NCI-H460 (cell line): ENCODE results near the gene TSPAN18. TPM values are rescaled to one million over a fixed set of nuclear protein-coding genes. Genes with fewer than 3 reads are reported as not detected.
A peak's percentile ranks its signal among the peaks of the same experiment; 100 is the strongest.

ENCODE experiments used
- DNase-seq: peaks from one replicate; pipeline ENCODE4 v3.0.0-alpha.2; 2016; ENCODE audit warnings: low read depth; ENCODE audit errors: extremely low read depth
- total RNA-seq: library from RNA; depleted of rRNA; stranded (reverse); fragments of >200 nt; shearing (Covaris generic); gene quantifications from 2 replicates; pipeline ENCODE4 v1.2.3, GENCODE V29; 2014

The TSPAN18 gene
- total RNA-seq, 1 experiment from 2014 or later, result not detected

DNA sequence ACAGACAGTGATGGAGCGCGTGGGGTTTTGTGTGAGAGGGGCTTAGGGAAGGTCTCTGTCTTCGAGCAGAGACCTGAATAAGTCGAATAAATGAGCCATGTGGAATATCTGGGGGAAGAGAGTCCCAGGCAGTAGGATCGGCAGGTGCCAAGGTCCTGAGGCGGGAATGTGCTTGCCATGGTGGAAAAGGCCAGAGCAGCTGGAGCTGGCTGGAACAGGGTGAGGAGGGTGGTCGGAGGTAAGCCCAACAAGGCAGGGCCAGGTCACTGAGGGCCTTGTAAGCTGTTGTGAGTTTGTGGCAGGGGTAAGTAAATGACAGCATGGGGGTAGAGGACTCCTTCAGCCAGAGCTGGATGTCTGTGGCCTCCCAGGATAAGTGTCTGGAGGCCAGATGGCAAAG, 152.7 kb downstream of the TSPAN18 start:
- no peak for DNase-seq

DNA sequence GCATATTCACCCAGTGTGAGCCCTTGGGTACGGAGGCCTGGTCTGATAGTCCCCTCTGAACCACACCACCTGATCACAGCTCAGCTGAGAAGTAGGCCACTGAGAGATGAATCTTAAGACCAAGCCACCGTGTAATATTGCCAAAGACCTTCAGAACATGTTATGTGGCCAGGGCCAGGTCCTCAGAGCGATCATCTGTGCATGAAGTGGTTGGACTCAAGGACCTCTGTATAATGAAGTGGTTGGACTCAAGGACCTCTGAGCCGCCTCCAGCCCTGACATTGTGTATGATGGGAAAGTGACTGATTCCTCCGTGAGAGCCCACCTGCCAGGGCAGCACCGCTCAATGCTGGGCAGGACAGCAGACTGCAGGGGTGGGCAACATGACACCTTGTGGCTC, 153.7 kb downstream of the TSPAN18 start:
- no peak for DNase-seq

GRCh38 chr11:44880953-44881352, 154.2 kb downstream of the TSPAN18 start:
- DNase-seq, result no peak

DNA sequence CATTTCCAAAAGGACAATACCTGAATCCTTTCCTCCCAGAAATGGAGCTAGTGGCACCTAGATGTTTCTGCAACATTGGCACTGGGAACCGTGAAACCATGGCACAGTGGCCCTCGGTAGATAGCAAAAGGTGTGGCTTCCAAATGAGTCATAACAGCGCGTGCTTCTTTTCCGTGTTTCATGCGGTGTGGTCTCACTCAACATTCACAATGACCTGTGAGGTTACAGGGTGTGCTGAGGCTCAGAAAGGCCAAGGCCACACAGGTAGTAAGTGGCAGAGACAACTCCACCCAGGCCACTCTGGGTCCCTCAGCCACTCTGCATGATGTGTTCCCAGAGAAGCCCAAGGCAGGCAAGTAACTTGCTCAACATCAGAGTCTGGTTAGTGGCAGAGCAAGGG, 156.5 kb downstream of the TSPAN18 start:
- no peak for DNase-seq

DNA sequence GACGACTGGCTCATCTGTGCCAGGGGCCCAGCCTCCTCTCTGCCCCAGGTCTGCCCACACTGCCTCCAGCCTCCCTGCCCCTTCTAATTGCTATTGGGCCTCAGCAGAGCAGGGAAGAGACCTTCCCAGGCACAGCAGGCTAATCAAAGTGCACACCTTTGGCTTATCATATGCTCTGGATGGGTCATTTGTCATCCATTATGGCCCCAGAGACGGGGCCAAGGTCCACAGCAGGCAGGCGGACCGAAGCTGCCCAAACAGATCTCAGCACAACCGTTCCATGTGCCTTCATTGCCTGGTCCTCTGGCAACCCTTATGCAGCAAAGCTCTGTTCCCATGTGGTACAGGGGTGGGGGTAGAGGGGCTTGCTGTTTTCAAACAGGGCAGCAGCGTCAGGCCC, 157.3 kb downstream of the TSPAN18 start:
- no peak for DNase-seq

DNA sequence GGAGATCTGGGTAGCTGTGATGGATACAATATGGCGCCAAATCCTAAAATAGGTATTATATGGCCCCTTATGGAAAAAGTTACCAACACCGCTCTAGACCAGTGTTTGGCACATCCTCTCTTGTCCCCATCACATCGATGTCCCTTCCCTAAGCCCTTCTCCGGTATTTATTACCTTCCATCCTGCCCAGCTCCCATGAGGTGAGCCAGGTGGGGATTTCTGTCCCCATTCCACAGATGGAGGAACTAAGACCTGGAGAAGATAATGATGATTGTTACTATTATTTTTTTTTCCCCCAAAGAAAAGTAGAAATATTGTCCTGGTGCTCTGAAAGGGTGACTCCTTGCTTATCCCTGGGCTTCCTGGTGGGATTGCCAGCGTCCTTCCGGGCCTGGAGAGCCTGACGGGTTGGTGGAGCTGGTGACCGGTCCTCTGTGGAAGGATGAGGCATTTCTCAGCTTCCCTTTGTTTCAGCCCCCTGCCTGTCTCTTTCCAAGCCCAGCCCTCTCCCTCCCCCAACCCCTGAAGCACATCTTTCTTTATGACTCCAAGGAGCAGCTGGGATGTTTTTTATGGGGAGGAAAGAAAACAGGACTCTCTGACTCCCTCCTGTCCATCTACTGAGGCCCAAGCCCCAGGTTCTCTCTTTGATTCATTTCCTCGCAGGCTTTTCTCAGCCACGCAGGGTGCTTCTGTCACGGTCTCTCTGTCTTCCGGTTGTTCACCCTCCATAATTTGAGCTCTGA, 158.5 kb downstream of the TSPAN18 start:
- DNase-seq, result no peak

DNA sequence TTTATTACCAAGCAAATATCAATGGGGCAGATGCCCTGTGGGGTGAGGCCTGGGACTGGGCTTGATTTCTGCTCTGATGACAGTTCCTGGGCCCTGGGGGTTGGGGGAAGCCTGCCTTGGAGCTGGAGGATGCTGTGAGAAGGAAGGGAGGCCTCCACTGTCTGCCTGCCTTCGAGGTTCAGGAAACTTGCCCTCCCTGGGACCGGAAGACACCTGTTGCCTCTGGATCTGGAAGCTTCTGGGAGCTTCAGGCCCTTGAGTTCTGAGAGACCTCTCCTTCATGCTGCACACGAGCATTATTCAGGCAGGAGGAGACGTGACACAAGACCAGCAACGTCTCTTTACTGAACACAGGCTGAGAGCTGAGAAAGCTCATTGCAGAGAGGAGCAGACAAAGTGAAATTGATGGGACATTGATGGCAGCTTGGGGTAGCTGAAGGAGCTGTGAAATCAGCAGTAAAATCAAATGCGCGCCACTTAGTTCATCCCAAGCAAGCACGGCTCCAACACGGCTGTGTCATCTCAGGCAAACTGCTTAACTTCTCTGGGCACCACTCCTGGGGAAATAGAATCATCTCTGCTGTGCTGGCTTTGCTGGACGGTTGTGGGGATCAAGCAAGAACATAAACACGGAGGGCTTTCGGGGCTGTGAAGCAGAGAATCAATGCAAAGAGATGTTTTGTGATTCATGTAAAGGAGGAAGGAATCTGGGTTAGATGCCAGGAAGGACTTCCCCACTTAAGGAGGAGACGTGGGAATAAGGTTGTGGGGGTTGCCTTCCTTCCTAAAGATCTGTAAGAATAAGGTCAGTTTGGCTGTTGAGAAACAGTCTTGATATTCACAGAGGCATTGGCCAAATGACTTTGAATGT, 159.4 kb downstream of the TSPAN18 start:
- DNase-seq, result no peak

GRCh38 chr11:44886790-44887140, 160.0 kb downstream of the TSPAN18 start:
- no peak for DNase-seq

- DNase-seq, result no peak
Measured at GRCh38 chr11:44887636-44888035, 160.9 kb downstream of the TSPAN18 start.

- no peak for DNase-seq
Measured at GRCh38 chr11:44889266-44889665, 162.5 kb downstream of the TSPAN18 start.

DNA sequence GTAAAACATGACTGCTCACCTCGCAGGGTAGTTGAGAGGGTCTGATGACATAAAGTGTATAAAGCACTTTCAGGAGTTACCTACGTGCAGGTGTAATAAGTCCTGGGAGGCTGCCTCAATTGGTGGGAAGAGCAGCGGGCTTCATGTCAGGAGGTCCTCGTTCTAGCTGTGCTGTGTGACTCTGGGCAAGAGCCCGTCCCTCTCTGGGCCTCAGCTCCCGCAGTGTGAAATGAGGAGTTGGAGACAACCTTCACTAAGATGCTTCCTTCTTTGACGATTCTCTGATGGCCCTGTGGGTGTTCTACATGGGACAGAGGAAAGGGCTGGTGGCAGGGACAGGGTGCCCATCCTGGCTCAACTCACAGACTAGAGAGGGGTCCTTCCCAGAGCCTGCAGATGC, 166.1 kb downstream of the TSPAN18 start:
- no peak for DNase-seq

DNA sequence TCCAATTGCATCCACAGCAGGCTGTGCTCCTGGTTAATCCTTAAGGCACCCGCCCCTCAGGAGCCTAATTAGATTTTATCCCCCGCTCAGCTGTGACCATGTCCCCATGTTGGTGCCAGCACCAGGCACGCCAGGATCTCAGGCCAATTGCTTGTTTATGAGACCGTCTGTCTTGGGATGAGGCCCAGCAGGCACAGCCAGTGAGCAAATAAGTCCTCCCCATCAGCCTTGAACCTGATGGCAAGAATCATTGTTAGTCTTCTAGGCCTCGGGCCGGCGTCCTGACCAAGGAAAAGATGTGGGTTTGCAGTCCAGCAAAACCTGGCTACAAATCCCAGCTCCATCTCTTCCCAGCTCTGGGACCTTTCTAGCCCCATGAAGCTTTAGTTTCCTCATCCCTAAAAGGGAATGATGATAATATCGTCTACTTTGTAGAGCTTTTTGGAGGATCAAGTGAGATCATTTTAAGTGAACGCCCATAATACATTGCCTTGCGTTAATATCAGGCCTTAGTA, 166.6 kb downstream of the TSPAN18 start:
- DNase-seq, result no peak

- peak; percentile 26 for DNase-seq
Measured at GRCh38 chr11:44893846-44894617, 167.3 kb downstream of the TSPAN18 start.

DNA sequence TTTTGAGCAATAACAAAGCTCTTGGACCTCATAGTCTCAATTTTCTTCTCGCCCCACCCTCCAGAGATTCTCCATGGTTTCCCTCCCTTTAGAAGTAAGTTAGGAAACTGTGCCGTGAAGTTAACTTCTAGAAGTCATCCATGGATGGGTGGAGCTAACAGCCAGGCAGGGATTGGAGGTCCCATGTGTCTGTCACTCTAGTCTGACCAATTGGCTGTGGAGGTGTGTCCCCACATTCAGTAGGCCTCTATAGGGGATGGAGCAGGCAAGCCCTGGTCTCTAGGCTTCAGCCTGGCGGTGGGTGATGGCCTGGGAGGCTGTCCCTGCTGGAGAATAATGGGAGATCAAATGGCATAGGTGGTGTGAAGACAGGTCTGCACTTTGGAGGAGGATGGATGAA, 173.2 kb downstream of the TSPAN18 start:
- DNase-seq, result no peak

DNA sequence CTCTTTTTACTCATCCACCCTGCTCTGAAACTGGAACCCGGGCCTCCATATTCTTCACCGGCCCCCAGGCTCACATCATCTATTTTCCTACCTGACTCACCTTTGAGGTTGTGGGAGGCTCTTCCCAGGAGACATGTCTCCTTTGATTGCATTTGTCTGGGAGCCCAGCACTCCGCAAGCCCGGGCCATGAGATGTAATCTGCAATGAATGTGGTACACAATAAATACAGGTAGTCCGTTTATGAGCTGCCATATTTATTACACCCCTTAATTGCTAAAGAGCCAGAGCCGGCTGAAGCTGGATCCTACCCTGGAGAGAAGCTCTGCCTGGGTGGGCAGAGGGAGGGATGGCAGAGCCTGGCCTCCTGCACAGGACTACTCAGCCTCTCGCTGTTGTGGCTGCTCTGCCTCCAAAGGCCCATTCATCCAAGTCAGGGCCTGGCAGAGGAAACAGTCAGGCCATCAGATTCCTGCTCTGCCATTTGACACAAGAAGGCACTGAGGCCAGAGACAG, 174.4 kb downstream of the TSPAN18 start:
- DNase-seq, result no peak

- DNase-seq, result no peak
Measured at GRCh38 chr11:44901786-44902185, 175.0 kb downstream of the TSPAN18 start.

DNA sequence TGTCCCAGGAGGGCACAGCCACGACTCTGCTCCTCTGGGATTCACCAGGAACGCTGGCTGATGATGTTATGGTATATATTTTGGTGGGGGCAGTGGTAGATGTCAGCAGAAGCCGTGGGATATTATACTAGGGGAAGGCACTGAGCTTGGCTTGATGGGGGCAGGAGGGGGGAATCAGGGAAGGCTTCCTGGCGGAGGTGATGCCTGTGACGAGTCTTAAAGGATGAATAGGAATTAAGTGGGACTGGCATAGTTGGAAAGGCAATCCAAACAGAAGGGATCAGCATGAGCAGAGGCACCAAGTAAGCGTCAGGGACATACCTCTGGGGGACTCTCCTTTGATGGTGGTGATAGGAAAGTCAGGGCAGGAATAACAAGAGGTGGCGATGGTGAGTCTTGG, 176.3 kb downstream of the TSPAN18 start:
- DNase-seq, result no peak

GRCh38 chr11:44903518-44903917, 176.8 kb downstream of the TSPAN18 start:
- no peak for DNase-seq

DNA sequence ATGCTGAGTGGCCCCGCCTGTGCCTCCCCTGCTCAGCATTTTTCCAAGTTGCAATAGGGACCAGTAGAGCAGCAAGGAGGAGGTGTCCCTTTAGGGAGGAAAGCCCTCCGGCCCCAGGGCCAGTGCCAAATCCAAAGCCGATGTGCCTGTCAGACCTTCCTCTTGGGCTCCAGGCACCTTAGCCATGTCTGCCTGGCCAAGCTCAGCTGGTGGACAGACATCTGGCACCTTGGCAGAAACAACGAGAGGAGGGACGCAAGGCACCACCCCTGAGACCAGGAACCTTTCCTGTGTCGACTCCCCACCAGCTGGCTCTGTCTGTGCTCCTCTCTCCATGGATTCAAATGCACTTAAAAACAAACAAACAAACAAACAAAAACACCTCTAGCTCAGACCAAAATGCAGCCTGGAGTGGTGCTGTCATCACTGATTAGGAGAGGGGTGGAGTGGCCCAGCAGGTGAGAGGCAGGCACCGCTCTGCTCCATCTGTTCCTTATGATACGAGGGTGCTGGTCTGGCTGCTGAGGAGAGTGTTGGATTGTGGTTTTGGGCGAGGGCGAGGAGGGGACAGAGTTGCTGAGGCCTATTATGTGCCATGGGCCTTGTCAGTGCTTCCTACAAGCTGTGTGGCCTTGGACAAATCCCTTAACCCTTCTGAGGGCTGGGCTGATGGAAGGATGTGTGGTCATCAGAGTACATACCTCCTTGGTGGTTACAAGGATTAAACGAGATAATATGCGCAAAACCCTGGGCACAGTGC, 177.7 kb downstream of the TSPAN18 start:
- DNase-seq, result no peak
